ENCODE data around the gene EIF5. TPM values are rescaled to one million over a fixed set of nuclear protein-coding genes. Genes with fewer than 3 reads are reported as not detected.

Gene EIF5
- total and polyA plus RNA-seq, 2 of the 8 experiments (the other 6 are each of a cell fraction or from before 2014, with no cell fraction given), result 179 to 323 TPM

GRCh38 chr14:103290056-103290455, 44.0 kb upstream of the EIF5 start (continued):
- TF ChIP-seq CHD7 (IDR thresholded peaks at IDR 0.05; ENCODE audit: insufficient replicate concordance, low read length) (no peak), SP4 (IDR thresholded peaks at IDR 0.05; ENCODE audit: low read length) (no peak), EP300 (IDR thresholded peaks at IDR 0.05; ENCODE audit: borderline replicate concordance in 1 of 2, low read depth in 2 of 2, low read length in 2 of 2) (no peak), KDM4A (IDR thresholded peaks at IDR 0.05; ENCODE audit: low read depth, low read length, severe bottlenecking) (no peak), BACH1 (IDR thresholded peaks at IDR 0.05; ENCODE audit: low read length) (no peak), RBBP5 (IDR thresholded peaks at IDR 0.05; ENCODE audit: borderline replicate concordance, low read depth, low read length) (no peak), BRCA1 (IDR thresholded peaks at IDR 0.05; ENCODE audit: low read depth, low read length) (no peak), CHD1 (IDR thresholded peaks at IDR 0.05; ENCODE audit: low read depth, low read length) (no peak), GTF2F1 (IDR thresholded peaks at IDR 0.05; ENCODE audit: borderline replicate concordance, low read depth, low read length) (no peak), YY1 (IDR thresholded peaks at IDR 0.05; ENCODE audit: low read depth, low read length) (no peak), MAFK (IDR thresholded peaks at IDR 0.05; ENCODE audit: low read depth, low read length) (no peak), FOSL1 (IDR thresholded peaks at IDR 0.05; ENCODE audit: insufficient read depth, low read depth, low read length) (no peak), KDM1A (IDR thresholded peaks at IDR 0.05; ENCODE audit: borderline replicate concordance, low read length) (no peak)
